Inflammatory macrophage (primary cell): ENCODE measurements around the gene PCDH9.

Source experiments
- DNase-seq, 2 donors: peaks; one replicate each; pipeline ENCODE4 v3.0.0-alpha.2; 2020 to 2022

The PCDH9 gene

DNA sequence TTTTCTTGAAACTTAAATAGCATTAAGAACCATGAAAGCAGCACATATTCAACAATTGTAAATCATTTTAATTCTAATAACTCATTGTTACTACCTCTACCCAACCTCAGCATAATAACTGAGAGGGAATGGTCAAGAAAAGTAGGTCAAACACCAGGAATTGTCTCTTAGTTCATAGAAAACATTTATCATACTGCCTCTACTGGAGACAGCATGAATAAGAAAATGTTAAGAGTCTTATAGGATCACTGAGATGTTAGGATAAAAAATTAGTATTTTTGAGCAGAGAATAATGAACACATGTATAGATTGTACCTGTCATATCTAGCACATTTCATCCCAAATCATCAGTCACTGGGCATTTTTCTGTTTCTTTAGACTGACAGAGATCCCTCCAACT, 515.3 kb downstream of the PCDH9 start:
- no peak for DNase-seq

DNA sequence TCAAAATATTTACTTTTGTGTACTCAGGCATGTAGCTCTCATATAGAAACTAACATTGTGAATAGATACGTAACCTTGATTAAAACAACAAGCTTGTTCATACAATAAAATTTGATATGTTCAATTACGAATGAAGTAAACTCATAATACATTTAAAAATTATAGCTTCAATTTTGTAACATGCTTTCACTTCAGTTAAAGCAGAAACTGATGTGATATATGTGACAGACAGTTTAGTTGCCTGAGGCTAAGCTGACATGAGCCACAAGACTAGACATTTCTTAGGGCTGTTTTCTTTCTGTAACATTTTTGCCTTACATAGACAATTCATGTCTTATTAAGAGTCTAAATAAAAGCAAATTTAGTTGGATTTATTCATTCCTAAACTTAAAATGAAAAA, 526.0 kb downstream of the PCDH9 start:
- no peak for DNase-seq

DNA sequence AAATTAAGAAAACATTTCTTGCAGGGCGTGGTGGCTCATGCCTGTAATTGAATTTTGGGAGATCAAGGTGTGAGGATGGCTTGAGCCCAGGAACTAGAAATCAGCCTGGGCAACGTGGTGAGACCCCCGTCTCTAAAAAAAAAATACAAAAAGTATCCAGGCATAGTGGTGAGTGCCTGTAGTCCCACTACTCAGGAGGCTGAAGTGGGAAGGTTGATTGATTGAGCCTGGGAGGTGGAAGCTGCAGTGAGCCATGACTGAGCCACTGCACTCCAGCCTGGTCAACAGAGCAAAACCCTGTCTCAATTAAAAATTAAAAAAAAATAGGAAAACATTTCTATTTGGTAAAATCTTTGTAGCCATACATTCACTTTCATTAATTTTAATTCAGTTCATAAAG, 526.5 kb downstream of the PCDH9 start:
- DNase-seq, result no peak

DNA sequence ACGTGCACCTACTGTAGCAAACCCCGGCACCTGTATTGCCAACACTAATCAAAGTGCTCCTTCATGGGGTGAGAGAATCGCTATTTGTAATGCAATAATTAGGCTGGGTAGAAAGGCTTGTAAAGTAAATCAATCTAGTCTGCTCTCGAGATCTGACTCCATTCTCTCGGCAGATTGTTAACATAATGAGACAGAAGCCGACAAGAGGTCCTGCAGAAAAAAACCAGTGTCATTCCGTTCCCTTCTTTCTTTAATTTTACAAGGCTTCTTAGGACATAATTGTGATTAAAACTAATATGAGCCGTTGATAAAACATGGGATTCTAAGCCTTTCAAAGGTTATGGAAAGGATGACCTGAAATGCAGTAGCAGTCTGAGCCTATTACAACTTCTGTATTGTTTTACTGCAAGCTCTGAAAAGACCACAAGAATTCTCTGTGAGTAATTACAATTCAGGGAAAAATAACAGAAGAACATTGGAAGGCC, 530.0 kb downstream of the PCDH9 start:
- no peak for DNase-seq

DNA sequence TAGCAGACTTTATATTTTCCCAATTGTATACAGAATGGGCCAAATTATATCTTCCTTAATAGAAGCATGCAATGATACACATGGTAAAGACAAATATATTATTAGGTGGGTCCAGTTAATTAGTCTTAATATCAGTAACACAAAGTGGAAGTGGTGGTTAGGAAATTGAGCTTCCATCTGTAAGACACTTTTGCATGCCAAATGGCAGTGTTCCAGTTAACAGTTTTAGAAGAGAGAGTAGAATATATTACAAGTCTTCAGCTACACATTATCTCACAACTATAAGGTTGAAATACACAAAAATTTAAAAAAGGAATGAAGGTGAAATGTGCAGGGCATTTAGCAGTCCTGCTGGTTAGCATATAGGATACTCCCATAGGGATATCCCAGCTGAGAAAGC, 536.5 kb downstream of the PCDH9 start:
- DNase-seq, result no peak

DNA sequence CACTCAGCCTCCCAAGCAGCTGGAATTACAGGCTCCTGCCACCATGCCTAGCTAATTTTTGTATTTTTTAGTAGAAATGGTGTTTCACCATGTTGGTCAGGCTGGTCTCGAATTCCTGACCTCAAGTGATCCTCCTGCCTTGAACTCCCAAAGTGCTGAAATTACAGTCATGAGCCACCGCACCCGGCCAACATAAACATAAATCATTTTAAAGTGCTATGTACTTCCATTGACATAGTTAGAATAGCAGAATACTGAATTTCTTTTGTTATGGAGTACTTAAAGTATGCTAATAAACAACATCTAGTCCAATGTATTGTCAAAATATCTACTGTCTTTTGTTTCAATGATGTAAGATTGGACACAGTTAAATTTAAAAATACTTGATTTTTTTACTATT, 539.0 kb downstream of the PCDH9 start:
- no peak for DNase-seq

DNA sequence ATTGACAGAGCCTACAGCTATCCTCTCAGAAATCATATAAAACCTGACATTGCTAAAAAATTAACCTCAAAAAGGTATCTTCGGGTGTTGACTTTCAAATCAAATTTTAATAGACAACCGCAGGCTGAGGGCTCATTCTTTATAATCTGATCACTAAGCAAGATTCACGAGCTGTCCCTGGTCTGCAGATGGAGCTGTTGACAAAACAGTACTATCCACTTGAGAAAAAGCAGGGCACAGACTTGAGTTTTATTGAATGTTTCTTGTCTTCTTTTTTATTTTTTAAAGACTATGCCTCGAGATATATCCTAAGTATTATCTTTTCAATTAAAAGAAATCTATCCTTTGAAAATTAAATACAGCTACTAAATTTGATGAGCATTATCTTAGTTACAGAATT, 540.5 kb downstream of the PCDH9 start:
- DNase-seq, result no peak

DNA sequence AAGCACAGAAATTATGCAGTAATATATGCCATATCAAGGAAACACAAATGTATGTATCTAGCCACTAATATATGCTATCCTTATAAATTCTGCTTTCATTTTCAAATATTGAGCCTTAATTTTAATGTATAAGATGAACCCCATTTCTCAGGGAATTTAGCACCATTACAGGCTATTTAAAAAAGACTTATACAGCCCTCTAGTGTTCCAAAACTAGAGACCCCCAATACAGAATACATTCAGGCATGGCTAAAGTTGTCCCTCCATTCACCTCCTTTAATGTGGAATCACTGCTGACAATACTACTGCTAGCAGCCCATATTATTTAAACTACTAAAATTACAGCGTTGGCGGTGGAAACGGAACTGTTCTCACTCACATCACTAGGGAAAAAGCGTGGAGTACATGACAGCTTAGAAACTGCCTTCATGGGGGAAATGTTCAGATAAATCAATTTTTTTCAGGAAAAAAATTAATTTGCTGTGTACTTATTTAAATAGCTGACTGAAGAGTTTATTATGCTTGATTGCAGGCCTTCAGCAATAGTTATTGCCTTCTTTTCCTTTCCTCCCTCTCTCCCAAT, 541.0 kb downstream of the PCDH9 start:
- no peak for DNase-seq

DNA sequence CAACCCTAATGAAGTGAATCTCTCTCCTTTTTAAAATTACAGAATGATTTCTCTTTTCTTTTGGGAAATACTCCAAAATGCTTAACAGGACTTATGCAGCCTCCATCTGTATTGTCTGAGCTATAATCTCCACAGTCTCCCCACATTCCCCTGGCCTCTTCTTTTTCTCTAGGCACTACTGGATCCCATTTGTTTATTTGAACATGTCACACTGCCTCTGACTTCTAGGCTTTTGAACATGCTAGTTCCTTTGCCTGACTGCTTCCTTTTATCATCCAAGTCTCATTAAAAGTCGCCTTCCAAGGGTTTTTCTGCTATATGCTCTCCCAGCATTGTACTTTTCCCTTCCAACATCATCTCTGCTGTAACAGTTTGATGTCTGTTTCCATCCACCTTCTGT, 548.7 kb downstream of the PCDH9 start:
- DNase-seq, result no peak

DNA sequence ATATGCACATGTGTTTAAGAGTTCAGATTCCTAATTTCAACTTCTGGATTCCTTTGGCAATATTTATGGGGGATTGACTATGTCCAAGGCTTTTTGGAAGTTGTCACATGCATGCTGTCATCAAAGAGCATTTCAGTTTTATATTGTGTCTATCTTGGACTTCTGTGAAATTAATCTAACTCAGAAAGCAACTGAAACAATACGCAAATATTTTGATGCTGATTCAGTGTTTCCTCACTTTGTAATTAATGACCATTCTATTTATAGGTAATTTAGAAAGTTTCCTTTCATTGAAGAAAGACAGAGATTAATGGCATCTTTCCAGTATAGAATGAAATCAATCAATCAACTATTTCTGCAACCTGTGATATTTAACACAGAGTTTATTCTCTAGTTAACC, 550.1 kb downstream of the PCDH9 start:
- DNase-seq, result no peak

DNA sequence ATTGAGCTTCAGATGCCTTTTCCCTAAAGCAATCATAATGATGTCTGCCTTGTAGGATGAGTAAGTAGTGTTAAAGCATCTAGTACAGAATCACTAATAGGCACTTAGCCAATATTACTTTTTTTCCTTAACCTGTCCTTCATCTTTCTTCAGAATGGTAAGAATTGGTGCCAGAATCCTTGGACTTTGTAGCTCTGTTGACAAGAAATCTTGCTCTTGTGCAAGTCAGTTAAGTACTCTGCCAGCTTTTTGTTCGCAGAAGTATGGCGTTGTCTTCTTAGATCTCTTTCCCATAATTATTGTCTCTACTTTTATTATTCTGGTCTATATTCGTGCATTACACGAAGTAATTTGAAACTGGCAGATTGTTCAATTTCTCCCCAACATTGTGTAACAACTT, 554.5 kb downstream of the PCDH9 start:
- DNase-seq, result no peak

DNA sequence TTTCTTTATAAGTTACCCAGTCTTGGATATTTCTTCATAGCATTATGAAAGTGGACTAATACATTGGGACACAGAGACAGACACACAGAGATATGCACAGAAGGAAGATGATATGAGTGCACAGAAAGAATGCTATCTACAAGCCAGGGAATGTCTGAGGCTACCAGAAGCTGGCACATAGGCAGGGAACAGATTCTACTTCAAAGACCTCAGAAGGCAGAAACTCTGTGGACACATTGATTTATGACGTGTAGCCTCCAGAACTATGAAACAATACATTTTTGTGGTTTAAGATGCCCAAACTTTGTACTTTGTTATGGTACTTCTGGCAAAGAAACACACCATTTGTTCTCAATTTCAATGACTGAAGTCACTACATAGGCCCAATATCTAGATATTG, 556.7 kb downstream of the PCDH9 start:
- no peak for DNase-seq

DNA sequence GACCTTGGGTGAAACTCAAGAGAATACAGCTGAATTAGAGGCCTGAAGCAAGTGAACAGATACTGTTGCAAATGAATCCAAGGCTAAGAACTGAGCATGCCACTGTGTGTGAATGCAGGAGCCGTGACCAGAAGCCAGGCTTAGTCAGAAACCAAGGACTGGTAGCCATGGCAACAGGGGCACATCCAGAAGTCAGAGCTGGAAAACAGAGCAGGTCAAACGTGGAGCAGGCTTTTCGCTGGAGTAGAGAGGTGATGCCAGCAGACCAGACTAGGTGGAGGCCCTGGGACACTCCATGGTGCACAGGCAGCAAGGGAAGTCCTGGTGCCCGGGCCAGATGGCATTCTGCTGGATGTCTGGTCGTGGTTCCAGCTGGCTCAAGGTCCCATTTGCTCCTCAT, 564.1 kb downstream of the PCDH9 start:
- DNase-seq, result no peak

DNA sequence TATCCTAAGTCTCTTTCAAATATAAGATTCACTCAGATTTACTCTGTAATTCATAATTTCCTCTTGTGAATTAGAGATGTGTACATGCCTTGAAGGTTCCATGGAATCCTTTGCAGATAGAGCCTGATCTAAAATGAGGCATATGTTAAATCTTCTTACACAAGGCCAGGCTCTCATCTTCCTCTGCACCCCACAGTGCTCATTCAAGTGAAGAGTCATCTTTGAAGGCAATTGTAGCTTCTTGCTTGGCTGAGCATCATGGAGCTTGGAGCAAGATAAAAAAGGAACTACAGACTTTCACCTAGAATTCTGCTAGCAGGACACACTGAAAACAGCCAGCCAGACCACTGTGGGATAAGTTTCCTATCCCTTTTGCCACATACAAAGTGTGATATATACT, 566.4 kb downstream of the PCDH9 start:
- DNase-seq, result no peak

DNA sequence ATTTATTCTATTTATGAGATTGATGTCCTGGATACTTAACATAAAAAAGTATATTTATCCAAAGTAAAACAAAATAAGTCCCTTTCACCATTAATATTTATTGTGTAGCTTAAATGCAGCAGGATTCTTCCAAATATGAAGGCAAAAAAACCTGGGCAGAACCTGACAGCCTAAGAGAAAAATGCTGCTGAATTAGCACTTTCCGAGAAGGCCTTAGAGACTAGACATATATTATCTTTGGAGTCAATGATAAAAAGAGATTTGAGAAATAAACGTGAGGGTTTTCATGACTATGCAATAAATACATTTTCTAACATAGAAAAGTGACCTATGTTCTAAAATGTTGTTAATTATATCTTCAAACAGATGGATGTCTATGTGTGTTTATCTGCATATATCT, 566.9 kb downstream of the PCDH9 start:
- DNase-seq, result no peak

DNA sequence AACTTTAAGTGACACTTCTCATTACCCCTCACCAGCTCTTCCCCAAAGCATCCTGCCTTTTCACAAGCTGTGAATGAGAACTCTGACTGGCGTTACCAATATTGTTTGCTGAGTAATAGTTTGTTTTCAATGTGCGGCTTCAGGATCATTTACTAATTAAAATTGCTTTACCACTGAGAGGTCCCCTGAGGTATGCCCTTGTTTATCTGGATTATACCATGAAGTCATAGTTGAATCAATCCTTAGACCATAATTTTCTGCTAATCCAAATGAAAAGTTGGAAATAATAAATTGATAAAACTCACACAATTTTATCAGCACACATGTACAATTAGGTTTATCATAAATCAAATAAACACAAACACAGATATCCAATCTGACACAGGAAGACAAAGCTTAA, 568.8 kb downstream of the PCDH9 start:
- no peak for DNase-seq

DNA sequence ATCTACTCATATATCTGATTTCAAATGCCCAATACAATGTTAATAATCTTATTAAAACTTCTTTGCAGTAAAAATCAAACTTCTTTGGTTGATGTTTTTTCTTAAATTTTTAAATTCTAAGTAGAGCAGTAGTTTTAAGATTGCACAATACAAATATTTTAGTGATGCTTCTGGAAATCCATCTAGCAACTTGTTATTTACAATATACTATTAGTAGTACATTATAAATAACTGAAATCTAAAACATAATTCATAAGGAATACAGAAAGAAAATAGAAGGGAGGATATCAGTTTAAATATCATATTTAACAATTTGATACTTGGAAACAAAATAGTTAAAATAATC, 569.7 kb downstream of the PCDH9 start:
- no peak for DNase-seq

DNA sequence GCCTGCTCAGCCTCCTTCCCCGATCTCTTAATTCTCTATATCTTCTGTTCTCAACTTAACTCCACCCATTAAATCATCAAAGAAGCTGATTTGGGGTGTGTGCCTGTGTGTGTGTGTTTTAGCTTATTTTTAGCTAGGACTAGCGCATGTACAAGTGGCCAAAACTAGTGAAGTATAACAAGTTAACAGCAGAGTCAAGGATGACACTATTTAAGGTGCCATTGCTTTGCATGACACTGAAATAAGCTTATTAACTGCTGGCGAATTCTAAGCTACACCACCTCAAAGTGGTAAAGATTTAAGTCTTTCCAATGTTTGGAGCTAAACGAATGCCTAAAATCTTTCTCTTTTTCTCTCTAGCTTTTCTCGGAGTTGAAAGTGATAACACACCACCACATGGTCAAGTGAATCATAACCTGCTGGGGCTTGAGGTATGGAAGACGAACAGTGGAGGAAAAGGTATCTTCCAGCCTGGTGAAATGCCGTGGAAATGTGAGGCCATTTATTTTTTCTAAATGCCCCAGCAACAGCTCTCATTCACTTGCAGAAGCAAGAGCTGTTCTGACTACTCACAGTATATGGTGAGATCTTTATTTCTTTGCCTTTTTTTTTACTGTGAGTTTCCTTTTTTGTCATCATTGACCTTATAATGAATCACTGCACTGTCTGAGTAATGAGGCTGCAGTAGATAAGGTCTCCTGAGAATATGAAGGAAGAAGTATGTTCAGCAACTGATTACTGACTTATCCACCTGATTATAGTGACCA, 570.3 kb downstream of the PCDH9 start:
- DNase-seq, result no peak

DNA sequence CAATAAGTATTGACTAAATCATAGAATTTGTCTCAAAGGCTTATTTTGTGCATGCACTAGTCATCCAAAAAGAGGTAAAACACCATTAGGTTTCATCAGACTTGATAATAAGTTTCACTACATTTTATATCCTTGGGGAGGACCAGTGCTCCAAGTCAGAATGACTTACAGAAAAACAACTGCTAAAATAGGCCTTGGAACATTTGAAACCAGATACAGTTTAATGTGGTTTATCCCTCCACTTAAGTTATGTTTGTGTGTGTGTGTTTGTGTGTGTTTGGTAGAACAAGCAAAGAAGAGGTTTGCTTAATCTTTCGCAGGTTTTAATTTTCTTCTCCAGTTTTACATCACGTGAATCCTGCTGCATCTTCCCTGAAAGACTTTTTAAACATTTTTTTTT, 570.9 kb downstream of the PCDH9 start:
- DNase-seq, result no peak

DNA sequence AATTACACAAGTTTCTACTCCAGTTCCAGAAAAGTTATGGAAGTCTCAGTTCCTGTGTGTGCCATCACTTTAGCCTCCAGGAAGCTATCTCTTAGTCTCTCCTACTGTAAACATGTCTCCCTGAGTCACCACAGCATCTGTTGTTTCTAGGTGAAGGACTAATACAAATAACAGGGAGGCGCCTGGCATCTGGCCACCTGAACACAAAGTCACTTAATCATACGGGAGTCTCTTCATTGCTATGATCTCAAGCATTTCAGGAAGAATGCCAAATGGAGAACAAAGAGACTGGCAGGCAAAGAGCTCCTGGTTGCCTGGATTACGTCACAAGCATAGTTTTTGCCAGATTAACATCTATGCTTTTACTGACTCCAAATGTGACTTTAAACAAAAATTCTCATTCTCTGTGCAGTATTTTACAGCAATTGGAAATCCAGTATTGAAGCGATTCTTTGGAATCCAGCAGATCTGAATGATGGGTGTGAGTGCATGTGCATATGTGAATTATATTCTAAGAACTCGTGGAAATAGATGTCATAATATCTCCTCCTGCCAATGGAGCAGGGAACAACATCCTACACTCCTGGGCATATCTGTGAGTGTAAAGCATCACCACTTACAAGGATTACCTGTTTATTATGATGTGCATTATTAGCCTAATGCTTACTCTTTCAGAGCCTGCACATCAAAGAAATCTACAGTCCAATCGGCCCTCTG, 572.8 kb downstream of the PCDH9 start:
- DNase-seq, result no peak

DNA sequence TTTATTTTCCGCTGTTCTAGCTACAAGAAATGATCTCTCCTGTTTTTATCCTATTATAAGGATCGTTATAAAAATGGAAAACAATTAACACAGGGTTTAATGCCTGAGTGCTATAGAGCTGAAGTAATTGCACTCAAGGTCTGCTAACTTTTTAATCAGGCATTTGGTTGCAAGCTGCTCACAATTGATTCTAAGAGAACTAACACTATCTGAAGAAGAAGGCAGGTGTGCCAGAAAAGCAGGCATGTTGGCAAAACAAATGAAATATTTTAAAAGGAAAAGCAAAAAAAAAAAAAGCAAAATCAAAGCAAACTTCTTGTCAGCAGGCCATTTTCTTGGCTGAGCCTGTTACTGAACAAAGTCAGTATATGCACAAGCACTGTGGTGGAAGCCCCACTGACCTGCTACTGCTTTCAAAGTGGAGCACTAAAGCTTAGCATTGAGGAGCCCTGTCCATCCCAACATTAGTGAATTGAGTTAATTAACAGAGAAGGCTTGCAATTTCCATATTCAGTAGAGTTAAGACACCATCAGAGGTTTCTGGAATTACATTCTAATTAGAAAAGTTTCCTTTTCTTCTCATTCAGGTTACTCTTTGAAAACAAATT, 574.2 kb downstream of the PCDH9 start:
- DNase-seq, result no peak

DNA sequence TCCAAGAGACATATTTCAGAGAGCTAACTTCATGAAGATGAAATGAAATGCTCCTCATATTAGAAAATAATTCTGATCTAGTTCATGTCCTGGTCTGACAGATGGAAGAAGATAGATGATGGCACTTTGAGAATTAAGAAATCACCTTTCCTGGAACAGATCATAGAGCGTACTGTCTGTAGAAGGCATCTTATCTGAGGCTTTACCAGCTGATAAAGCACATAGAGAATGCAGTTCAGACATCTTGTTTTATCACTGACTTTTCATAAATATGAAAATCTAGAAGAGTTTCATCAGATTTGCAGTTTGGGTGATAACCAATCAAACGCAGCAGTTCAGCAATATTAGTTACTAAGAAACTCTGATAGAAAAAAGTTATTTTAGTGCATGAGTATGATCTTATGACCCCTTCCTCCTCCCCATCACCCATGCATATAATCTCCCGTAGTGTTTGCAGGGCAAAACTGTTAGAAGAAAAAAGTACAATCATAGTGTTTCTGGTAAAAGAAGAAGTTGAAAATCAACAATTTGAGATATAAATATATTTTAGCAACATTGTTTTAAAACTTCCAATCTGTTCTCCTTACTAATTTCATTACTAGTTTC, 585.2 kb downstream of the PCDH9 start:
- no peak for DNase-seq

DNA sequence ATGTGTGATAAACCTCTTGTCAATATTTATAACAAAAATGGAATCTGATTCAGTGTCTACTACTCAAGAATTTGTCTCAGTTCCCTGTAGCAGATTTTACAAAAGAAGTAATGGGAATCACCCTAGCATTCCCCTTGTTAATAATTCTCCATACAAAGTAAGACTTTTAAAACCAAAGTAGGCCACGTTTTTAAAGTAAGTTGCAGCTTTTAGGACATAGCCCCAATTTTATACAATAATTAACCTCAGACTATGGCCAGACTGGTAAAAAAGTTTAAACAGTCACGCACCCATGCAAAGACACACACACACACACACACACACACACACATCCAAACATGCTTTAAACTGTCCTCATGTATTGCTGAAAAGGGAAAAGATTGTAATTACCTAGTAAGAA, 589.9 kb downstream of the PCDH9 start:
- no peak for DNase-seq
